ENCODE data around the gene SLC4A4.

DNA sequence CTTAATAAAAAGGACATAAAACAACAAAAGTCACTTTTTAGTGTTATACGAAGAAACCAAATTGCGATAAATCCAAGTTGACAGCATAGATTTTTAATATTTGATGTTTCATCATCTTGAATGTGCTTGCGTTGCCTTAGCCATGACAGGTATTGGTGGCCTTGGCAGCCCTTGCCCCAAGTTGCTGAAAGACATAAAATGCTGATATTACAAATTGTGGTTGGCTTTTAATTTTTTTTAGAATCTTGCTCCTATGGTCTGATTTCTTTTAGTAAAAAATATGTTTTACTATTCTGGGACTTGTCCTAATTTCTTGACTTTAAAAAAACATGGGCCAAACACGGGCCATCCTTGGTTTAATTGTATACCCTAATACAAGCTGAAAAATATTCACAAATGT, 122.6 kb downstream of the SLC4A4 start:
- TF ChIP-seq, protein P1, sequence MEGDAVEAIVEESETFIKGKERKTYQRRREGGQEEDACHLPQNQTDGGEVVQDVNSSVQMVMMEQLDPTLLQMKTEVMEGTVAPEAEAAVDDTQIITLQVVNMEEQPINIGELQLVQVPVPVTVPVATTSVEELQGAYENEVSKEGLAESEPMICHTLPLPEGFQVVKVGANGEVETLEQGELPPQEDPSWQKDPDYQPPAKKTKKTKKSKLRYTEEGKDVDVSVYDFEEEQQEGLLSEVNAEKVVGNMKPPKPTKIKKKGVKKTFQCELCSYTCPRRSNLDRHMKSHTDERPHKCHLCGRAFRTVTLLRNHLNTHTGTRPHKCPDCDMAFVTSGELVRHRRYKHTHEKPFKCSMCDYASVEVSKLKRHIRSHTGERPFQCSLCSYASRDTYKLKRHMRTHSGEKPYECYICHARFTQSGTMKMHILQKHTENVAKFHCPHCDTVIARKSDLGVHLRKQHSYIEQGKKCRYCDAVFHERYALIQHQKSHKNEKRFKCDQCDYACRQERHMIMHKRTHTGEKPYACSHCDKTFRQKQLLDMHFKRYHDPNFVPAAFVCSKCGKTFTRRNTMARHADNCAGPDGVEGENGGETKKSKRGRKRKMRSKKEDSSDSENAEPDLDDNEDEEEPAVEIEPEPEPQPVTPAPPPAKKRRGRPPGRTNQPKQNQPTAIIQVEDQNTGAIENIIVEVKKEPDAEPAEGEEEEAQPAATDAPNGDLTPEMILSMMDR (IDR thresholded peaks at IDR 0.05 in 4 of 5, conservative IDR thresholded peaks at IDR 0.05 in 1 of 5), result no peak
- TF ChIP-seq POLR2A (IDR thresholded peaks at IDR 0.05), result no peak

Measured in gastrocnemius medialis (tissue), 4 donors.